ENCODE measurements around the gene SLC6A3.

Gene SLC6A3

DNA sequence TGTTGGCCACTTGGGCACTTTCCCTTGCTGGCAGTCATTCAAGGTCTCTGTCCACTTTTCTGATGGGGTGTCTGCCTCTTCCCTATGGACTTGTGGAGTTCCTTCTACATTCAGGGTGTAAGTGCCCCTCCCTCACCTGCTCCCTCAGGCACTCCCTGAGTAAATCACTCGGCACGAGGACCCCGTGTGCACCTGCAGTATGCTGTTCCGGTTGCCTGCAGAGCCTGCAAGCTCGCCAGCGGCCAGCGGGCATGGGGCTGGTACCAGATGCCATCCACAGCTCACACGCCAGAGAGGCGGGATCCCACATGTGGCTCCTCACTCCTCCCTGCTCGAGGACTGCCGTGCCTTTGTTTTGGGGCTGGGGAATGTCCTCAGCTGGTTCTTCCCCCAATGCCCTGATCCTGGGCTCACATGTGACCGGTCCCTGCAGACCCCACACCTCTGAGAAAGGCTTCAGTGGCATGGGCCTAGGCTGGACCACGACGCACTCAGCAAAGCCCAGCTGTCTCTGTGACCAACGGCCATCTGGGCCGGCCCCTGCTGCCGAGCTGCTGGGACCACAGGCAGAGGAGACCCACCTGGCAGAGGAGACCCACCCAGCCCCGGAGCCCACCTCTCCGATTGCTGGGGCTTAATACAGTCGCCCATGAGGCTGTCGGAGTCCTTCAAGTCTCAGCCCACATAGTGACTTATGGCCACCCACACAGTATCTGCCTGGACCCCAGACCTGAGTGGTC is 54.2 kb downstream of the SLC6A3 start:
- in situ Hi-C loops (cut with MboI; ENCODE audit: low pct_unique_long_range_greater_than_20kb, low sequenced_read_pairs, unreplicated experiment), result no loop called here
- TF ChIP-seq, protein P1, sequence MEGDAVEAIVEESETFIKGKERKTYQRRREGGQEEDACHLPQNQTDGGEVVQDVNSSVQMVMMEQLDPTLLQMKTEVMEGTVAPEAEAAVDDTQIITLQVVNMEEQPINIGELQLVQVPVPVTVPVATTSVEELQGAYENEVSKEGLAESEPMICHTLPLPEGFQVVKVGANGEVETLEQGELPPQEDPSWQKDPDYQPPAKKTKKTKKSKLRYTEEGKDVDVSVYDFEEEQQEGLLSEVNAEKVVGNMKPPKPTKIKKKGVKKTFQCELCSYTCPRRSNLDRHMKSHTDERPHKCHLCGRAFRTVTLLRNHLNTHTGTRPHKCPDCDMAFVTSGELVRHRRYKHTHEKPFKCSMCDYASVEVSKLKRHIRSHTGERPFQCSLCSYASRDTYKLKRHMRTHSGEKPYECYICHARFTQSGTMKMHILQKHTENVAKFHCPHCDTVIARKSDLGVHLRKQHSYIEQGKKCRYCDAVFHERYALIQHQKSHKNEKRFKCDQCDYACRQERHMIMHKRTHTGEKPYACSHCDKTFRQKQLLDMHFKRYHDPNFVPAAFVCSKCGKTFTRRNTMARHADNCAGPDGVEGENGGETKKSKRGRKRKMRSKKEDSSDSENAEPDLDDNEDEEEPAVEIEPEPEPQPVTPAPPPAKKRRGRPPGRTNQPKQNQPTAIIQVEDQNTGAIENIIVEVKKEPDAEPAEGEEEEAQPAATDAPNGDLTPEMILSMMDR (IDR thresholded peaks at IDR 0.05; ENCODE audit: extremely low read depth, insufficient read depth, missing control alignments), result no peak
- DNase-seq (ENCODE audit: low spot score), result no peak

DNA sequence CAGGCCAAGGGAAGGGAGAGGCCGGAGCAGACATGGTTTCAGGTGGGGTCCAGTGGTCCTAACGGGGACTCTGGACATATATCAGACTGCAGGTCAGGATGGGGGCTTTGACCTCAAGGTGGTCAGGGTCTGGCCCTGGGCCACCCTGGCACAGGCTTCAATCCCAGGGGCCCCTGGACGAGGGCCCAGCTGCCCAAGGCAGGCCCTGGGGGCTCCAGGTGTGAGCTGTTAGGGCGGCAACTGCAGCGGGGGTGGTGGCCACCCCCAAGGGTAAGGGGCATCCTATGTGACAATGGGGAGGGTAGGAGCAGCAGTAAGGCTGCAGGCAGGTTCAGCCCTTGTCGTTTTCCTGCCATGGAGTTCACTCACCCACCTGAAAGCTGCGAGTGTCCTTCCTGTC is 54.9 kb downstream of the SLC6A3 start:
- in situ Hi-C loops (cut with MboI; ENCODE audit: low pct_unique_long_range_greater_than_20kb, low sequenced_read_pairs, unreplicated experiment), result no loop called here
- DNase-seq (ENCODE audit: low spot score), result no peak
- TF ChIP-seq, protein P1 (IDR thresholded peaks at IDR 0.05; ENCODE audit: extremely low read depth, insufficient read depth, missing control alignments), result no peak

DNA sequence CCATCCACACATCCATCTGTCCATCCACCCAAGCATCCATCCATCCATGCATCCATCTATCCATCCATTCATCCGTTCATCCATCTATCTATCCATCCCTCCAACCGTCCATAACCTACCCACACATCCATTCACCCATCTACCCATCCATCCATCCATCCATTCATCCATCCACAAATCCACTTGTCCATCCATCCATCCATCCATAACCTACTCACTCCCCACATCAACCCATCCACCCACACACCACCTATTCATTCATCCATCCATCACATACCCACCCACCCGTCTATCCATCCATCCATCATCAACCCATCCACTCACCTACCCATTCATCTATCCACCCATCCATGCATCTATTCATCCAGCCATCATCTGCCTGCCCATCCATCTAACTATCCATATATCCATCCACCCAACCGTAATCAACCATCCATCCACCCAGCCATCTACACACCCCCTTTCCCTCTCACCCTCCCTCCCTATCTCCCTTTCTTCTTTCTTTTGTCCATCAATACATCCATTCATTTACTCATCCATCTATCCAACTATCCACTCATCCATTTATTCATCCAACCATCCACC is 56.8 kb downstream of the SLC6A3 start:
- TF ChIP-seq, protein P1 (IDR thresholded peaks at IDR 0.05; ENCODE audit: extremely low read depth, insufficient read depth, missing control alignments), result no peak
- no peak for DNase-seq (ENCODE audit: low spot score)
- in situ Hi-C loops (cut with MboI; ENCODE audit: low pct_unique_long_range_greater_than_20kb, low sequenced_read_pairs, unreplicated experiment), result no loop called here

DNA sequence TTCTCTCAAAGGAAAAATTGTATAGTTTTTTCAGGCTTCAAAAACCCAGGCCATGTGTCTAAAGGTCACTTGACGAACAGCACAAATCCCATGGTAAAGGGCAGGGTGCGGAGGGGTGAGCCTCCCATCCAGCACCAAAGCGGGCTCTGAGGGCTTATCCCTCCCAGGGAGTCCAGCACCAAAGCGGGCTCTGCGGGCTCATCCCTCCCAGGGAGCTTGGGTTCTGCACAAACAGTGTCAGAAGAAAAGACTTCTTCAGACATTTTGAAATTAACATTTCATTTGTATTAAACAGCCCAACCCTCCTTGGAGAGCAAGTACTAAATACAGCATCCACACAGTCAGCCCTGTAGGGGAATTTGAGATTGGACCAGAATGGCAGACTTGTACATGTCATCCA is 57.4 kb downstream of the SLC6A3 start:
- in situ Hi-C loops (cut with MboI; ENCODE audit: low pct_unique_long_range_greater_than_20kb, low sequenced_read_pairs, unreplicated experiment), result no loop called here
- TF ChIP-seq, protein P1 (IDR thresholded peaks at IDR 0.05; ENCODE audit: extremely low read depth, insufficient read depth, missing control alignments), result no peak
- DNase-seq (ENCODE audit: low spot score), result no peak

DNA sequence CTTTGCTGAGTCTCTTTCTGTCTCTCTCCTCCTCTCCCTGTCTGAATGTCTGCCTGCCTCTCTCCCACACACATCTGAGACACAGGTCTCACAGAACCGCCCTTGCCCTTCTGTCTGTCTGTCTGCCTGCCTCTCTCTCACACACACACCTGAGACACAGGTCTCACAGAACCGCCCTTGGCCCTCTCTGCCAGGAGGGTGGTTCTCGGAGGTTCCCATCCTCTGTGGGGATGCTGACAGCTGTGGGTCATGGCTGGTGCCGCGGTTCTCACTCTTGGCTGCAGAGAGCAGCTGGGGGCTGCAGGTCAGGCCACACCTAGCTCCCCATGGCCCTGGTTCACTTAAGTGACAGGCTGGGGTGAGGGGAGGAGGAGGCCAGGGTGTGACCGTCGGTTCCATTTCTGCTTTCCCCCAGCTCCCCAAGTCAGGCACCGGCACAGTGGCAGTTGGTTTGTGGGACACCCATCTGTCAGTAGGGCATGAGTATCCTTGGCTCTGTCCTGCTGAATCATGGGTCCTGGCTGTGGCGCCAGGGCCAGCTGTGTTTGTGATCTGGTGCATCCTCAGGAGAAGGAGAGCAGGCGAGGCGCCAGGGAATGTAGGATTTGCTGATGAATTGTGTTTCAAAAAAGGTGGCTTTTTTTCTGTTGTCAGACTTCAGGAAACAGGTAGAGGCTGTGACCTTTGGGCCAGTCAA is 58.0 kb downstream of the SLC6A3 start:
- in situ Hi-C loops (cut with MboI; ENCODE audit: low pct_unique_long_range_greater_than_20kb, low sequenced_read_pairs, unreplicated experiment), result no loop called here
- no peak for DNase-seq (ENCODE audit: low spot score)
- TF ChIP-seq, protein P1 (IDR thresholded peaks at IDR 0.05; ENCODE audit: extremely low read depth, insufficient read depth, missing control alignments), result no peak

DNA sequence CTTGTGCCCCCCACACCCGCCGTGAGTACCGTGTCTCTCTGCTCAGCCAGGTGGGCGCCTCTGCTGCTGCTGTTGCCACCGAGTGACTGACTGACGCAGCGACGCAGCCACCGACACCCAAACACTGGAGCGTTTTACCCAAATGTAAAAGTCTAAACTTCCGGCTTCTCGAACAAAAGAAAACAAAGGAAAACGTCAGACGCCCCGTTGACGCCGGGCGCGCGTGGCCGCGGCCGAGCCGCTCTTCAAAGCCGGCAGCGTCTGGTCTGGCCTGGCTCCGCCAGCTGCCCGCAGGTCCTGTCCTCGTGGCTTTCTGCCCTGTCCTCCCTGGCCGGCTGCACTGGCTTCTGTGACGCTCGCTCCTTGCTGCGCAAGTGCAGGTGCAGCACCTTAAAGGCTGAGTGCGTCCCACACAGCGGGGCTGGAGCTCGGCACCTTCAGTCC is 58.9 kb downstream of the SLC6A3 start:
- TF ChIP-seq, protein P1 (IDR thresholded peaks at IDR 0.05; ENCODE audit: extremely low read depth, insufficient read depth, missing control alignments), result no peak
- DNase-seq (ENCODE audit: low spot score), result peak; percentile 84

More for the DNA sequence above, 58.9 kb downstream of the SLC6A3 start:
- in situ Hi-C loops (cut with MboI; ENCODE audit: low pct_unique_long_range_greater_than_20kb, low sequenced_read_pairs, unreplicated experiment), result no loop called here
